ENCODE data around the gene TES.
A peak's percentile ranks its signal among the peaks of the same experiment; 100 is the strongest.

Gene TES

DNA sequence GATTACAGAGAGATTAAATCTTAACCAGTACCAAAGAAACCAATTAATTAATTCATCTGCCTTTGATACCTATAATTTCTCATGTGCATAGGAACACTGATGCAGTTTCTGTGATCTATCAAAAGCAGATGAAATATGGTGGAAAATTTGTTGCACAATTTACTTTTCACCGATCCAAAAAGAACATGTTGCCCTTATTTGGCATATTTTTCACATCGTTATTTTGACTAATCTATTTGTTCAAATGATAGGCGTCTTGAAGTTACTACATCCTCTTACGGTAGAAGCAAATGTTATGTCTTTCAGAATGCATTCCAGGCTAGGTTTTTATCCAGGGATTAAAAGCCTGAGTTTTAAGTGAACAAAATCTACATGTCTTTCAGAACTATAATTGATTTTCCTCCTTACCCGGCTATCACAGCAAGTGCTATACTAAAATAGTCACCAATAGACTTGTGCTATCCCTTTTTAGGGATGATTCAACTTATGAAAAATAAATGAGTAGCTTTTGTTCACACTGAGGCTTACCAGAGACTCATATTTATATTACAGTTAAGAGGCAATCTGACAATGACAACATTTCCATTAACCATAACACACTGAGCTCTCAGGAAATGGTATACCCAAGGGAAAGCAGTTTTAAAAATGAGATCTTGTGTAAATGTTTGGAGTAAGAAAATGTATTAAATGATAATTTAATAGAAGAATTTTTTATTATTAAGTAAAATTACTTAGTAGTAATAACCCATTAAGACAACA lies 16.8 kb upstream of the TES start:
- DNase-seq (ENCODE audit: low spot score) = no peak

DNA sequence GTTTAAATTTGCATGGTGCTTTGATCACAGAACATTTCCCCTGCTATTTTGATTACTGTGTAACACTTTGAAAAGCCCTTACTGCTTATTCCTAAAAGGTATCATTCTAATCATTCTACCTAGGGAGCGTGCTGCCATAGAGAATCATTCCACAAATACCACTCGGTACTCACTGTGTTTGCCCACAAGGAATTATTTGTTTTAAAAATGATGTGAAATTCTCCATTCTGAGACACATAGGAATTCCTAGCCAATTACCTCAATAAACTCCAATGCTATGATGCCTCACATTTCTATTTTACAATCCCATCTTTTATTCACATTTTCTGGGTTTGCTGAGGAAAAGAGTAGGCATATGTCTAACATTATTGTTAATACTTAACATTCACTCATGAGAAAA lies 16.2 kb upstream of the TES start:
- DNase-seq (ENCODE audit: low spot score) = no peak

DNA sequence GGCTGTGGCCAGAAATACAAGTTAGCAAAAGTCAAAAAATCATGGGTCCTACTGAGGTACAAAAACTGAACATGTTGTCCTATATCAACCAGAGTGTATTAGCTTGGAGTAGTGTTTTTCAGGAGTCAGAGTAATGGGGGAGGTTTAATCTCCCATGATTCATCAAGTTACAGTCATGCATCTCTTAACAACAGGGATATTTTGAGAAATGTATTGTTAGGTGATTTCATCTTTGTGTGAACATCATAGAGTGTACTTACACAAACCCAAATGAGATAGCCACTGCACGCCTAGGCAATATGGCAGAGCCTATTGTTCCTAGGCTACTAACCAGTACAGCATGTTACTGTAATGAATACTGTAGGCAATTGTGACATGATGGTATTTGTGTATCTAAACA lies 14.9 kb upstream of the TES start:
- no peak for DNase-seq (ENCODE audit: low spot score)

DNA sequence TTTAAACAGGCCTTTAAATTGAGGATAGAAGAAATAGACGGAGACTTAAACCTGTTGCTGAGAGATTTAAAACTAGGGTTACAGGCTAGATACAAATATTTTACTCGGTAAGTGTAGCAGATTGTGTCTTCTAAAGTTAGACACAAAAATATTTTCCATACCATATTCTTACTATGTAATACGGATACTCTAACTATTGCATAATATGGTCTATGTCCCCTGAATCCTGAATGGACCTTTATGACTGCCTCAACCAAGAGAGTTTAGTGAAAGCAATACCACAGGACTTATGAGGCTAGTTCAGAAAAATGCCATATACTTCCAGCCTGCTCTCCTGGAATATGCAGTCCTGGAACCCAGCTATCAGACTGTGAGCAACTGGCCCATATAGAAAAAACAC lies 13.4 kb upstream of the TES start:
- no peak for DNase-seq (ENCODE audit: low spot score)

DNA sequence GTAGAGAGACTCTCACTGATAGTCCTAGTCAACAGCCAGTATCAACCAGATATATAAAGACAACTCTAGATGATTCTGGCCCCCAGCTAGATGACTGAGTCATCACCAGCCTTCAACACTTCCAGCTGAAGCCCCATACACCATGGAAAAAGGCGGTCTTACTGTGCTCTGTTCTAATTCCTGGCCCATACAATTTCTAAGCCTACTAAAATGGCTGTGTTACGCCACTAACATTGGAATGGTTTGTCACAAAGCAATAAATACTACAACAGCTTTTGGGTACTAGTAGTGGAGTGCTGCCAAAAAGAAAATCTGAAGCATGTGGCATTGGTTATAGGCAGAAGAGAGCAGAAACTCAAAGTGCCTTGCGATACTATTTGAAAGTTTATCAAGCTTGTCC lies 13.0 kb upstream of the TES start:
- no peak for DNase-seq (ENCODE audit: low spot score)

DNA sequence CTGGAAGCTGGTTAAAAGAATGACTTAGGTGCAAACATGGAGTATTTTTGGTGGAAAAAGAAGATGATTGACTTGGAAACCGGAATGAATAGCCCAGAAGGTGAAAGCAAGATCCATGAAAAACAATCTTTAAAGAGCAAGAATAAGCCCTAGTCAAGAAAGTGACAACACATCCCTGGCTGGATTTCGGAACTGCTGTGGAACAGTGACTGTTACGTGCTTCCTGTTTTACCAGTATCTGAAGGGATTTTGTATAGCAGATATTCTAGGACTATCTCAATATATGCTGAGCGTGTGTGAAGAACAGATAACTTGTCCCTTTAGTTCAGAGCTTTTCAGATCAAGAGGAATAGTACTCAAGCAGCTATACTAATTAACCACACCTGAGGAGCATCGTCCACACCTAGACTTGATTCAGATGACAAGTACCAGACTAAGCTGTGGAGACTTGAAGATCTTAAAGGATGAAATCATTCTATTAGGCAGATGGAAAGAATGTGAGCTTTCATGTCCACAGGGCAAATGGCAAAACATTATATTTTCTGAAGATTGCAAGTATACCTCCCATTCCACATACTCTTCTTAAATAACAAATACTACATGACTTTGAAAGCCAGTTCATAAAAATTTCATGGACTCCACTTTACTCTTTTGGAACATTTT lies 11.5 kb upstream of the TES start:
- DNase-seq (ENCODE audit: low spot score) = no peak

DNA sequence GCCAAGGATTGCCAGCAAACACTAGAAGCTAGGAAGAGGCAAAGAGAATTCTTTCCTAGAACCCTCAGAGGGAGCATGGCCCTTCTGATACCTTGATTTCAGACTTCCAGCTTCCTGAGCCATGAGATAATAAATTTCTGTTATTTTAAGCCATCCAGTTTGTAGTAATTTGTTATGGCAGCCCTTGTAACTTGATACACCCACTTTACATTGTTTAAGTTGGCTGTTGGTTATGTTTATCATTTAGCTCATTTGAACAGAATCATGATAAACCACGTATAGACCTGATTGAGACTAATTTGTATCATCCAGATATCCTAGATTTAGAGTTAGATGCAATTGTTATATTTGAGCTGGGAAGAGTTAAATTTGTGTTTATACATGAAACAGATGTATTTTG lies 9.4 kb upstream of the TES start:
- DNase-seq (ENCODE audit: low spot score) = no peak

DNA sequence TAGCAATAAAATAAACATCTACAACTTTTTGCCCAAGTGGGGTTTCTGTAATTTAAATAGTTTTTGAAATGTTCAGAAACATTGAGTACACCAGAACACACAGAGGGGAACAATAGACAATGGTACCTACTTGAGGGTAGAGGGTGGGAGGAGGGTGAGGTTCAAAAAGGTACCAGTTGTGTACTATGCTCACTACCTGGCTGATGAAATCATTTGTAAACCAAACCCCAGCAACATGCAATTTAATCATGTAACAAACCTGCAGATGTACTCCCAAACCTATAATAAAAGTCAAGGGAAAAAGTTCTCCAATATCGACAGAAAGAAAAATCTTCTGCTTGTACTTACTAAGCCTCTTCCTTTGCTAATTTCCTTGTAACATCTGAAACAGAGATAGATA lies 4.2 kb upstream of the TES start:
- no peak for DNase-seq (ENCODE audit: low spot score)

DNA sequence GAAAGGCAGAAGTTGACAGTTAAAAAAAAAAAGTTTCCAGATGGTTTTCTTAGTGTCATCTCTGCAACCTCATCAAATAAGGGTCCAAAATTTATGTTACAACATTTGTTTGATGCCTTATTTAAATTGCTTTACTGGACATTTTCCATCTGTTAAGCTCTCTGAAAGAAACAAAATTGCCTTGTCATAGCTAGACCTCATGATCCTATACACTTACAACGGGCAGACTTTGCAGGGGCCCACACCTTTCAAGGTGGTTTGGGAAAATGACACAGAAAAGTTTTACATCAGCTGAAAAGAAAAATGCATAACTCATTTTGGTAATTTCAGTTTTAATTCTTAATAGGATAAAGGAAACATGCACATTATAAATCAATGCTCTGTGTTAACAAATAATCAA lies 1.4 kb upstream of the TES start:
- no peak for DNase-seq (ENCODE audit: low spot score)

DNA sequence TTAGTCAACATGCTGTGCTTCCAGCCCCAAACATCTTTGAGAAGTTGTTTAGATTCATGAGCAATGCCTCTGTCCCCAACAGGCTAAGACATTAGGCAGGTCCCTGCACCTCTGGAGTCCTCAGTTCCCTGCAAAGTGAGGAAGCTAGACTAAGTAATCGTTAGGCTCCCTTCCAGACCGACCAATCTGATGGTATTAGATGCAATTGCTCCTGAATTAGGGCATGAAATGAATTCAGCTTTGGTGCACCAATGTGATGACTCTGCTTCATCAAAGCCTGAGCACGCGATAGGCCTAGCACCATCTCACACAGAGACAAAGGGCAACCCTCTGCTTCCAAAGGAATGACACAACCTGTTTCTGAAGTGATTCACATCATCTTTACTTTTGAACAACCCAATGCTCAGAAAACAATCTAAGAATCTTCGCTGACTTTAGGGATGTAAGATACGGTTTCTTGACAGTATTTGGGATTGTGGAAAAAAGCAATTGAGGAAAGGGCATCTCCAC lies 723 bp upstream of the TES start:
- DNase-seq (ENCODE audit: low spot score) = no peak

DNA sequence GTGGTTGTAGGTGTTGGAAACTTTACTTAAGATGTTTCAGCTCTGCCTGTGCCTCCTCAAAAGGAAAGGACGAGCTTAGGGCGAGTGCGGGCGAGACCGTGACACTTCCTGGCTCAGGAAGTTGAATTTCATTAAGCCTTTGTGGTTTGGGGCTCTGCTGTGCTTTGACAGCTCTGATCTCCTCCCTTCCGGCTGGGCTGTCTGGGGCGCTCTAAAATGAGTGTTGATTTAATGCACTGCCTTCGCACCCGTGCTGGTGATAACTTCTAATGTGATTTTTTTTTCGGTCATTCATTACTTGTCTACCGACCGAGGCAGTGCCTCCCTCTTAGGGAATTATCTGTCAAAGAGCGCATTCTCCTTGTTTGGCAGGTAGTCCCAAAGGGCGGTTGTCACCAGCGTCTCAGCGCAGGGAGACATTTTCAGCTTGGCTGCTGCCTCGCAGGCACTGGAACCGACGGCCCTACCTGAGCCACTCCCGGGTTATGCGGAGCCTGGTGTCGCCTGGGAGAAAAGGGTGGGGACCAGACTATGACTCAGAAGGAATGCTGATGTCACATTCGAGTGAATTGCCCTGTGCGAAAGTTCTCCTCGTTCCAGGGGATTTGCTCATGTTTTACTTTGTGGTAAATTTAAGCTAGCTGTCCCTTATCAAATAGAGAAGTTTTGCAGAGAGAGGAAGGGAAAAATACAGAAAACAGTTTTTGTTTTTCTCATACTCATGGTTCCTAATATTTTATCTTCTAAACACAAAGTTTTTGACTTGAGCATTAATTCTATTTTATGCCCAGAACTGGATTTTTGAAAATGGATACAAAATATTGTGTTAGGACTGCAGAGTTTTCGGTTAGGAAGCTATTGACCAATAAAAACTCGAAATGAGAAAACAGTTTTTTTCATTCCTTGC lies 920 bp downstream of the TES start:
- DNase-seq (ENCODE audit: low spot score) = peak; percentile 82

DNA sequence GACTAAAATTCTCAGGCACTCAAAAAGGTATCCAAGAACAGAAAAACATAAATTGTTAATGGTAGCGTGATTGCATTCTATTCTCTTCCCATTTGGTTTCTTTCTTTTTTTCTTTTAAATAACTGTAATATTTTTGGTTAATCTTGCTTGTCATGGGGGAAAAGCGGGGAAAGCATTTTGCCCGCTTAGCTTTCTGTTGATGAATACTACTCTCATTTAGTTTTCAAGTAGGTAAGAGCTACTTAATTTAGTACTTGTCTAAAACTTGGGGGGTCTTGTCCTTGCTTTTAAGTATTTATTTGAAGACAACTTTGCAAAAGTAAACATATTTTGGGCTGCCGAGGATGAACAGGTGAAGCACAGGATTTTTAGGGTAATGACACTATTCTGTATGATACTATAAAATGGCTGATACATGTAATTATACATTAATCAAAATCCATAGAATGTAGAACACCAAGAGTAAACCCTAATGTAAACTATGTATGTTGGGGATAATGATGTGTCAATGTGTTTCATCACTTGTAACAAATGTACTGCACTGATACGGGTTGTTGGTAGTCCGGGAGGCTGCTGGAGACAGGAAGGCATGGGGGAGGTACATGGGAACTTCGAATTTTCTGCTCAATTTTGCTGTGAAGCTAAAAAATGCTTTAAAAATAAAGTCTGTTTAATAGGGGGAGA lies 1.7 kb downstream of the TES start:
- DNase-seq (ENCODE audit: low spot score) = no peak

DNA sequence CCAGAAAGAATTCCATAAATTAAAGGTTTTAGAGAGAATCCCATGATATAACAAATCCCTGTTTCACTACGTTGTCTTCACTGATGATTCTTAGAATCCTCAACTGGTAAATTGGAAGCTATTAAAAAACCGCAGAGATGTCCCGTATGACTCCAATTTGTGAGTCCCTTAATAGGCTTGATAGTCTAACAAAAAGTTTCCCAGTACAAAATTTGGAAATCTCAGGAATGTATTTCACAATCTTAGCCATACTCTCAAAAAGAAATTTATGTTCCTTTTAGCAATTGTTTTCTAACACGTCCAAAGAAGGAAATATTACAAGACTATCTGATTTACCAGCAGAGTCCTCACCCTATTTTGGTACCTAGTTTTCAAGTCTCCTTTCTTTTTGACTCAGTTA lies 2.5 kb downstream of the TES start:
- no peak for DNase-seq (ENCODE audit: low spot score)

DNA sequence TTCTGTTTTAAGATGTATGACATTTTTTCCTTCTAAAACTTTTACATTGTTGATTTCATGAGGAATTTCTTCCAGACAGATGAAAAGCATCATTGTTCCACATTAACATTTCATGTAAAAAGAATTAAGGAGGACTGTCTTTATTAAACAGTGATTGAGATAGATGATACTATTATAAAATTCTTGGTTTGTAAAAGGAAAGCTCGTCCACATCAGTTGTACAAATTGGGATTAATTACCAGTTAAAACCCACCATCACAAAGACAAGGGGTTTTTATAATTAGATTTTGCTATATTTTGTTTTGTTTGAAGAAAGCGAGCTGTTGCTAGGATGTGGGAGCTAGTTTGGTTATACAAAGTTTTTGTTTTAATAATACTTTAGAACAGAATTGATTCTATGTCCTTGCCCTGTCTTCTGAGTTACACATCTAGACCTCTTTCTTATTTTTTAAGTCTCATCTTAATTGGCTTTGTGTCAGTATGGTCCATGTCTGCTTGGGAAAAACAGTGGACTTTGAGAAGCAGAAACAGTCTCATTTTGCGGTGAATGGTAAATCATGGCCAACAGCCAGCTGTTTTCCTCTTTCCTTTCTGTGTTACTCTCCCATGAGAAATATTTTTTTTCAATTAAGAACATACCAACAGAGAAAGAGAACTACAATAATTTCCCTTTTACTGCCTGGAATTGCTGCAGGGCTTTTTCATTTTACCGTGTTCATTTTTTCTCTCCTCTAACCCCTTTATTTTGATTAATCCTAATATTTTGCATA lies 3.2 kb downstream of the TES start:
- DNase-seq (ENCODE audit: low spot score) = no peak

DNA sequence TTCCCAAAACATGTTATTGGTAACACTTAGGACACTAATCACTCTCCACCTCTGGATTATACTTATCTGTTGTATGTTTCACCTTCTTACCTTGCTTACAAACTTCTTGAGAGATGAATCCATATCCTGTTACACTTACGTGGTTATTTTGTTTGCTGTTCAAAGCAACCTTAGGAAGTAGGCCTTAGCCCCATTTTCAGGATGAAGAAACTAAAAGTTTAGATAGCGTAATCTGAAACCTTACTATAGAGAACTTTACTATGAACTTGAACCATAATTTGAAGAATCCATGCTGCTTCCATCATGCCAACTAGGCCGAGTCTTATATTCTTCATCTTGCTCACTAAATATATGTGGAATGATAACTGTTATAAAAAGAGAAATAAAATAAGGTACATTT lies 4.6 kb downstream of the TES start:
- DNase-seq (ENCODE audit: low spot score) = no peak

DNA sequence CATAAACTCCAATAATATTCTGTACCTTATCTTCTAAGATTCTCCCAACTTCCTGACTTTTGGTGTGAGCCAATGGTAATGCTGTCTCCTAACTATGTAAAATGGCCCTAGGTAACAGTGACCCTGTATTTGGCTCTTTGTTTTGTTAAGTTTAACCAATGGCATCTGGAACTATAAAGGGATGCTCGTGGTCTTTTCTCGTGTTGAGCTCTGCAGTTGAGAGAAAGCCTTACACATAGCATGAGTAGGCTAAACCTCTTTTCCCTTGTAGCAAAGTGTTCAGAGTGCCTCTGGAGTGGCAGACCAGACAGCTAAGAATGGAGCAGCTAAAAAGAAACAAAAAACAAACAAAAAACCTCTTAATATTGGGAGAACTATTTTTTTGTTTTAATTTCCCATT lies 5.2 kb downstream of the TES start:
- no peak for DNase-seq (ENCODE audit: low spot score)

DNA sequence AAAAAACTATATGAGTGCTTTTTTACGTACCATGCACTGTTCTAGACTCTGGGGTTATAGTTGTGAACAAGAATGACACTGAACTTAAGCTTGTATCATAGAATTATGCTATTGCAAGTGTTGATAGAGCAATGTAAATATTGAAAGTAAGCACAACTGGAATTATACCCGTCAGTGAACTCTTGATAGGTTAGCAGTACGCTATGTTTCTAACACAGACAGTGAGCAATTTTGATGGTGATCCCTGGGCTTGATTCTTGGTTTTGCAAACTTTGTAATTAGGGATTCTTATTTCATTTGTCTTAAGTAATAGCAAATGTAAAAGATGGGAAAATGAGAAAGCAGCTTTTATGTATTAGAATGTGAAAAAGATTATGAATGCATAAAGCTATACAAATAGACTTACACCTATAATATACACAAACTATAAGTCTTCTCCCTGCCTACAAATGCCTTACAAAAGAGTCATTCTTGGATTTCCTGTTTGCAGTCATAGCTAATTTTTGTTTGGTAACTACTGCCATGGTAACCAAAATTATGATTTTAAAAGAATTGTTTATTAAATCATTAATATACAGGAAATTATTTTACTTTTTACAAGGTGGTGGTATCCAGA lies 6.7 kb downstream of the TES start:
- no peak for DNase-seq (ENCODE audit: low spot score)

DNA sequence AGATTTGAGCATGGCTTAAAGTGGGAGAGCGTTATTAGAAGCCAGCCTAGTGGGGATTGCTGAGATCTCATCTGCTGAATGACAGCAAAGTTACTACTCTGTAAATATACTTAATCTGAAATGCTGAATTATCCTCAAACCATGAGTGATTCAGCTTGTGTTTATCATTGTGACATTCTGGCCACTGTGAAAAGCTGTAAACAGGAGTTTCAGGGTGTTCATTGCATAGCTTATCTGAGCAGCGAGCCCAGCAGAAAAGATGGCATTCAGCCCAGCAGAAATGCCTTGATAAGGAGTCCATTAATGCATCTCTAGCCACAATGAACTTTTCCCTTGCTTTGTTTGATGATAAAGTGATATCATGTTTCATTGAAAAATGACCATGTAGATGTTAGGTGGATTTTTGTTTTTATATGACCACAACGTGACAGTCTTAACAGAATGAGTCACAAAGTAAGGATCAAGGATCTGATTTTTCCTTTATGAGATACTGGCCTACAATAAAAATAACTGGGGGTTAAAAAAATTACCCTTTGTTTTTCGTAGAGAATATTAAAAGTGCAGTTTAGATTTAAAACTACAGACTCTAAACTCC lies 7.8 kb downstream of the TES start:
- no peak for DNase-seq (ENCODE audit: low spot score)

DNA sequence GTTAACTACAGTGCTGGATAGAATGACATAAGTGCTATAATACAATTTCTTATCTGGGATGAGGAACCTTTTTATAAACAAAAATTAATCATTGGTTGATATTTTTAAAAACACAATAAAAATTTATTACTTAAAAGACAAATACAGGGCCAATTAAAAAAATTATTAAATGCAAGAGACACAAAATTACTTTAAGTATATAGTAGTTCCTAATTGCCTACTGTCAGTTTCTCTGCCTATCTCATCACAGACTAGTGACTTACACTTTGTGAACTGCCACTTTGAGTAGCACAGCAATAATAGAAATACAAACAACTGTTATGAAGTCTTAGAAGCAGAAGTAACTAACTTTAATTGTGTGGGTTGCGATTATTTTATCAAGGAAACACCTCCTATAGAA lies 8.4 kb downstream of the TES start:
- DNase-seq (ENCODE audit: low spot score) = no peak

DNA sequence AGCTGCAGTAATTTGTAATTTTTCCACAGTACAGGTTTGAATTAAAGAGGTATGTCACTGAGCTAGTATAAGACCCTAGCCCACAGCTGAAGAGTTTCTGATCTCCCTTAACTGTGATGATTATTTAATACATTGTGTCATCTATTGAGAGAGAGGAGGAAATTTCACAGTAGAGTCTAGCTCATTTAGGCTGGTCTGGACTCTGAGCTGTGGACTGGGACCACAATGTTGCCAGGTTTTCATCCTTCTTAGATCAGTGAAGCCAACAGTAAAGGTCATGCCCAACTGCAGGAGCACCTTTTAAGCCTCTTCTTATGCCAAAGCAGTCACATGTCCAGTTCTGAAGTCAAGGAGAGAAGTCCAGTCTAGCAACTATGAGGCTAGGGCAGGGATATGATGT lies 8.9 kb downstream of the TES start:
- no peak for DNase-seq (ENCODE audit: low spot score)

DNA sequence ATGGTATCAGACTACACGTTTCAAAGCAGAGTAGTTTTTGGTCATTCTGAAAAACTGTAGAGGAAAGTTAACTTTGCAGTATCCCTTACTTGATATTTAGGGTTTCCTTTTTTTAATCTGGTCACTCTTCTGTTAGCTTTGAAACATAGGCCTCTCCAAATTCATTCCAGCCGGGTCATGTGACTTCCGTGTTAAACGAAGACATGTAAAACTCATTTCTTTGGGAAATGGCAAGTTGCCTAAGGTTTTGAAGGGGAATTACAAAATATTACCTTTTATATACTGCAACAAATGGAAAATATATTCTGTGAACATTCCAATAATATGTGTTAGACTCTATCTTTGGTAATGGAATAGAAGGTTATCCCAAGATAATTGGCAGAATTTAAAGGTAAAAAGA lies 9.5 kb downstream of the TES start:
- no peak for DNase-seq (ENCODE audit: low spot score)

All from HuH-7 (cell line).